HepG2 (cell line): ENCODE measurements around the gene ABCA13. TPM values are rescaled to one million over a fixed set of nuclear protein-coding genes. Genes with fewer than 3 reads are reported as not detected.

Source experiments
- ATAC-seq: fragments of 200-7000 bp; cut with Tn5 transposase; 3 replicates; pipeline ENCODE4 v1.9.1; 2020; ENCODE audit warnings: mild to moderate bottlenecking, moderate library complexity
- BruUV-seq: library from RNA; stranded (reverse); fragments of 400-500 nt; replicated peaks from 2 replicates; lab custom pipeline; 2021; lab: Mats Ljungman, UMichigan
- CTCF ChIA-PET: fragments of 300-600 bp; formaldehyde crosslinking; extraction: SDS; loops from one replicate; lab custom pipeline; 2021; ENCODE audit warnings: low total read pairs, inconsistent platforms, low intra/inter-chr PET ratio; lab: Yijun Ruan, JAX
- POLR2A ChIA-PET: fragments of 350-600 bp; sonication (Branson Sonifier 250); formaldehyde crosslinking; loops from one replicate; lab custom pipeline; 2020; ENCODE audit warnings: antibody characterized with exemption, inconsistent platforms; lab: Yijun Ruan, JAX
- DNase-seq: peaks from one replicate; pipeline ENCODE4 v3.0.0-alpha.2; 2015; ENCODE audit warnings: low spot score
- FAIRE-seq: peaks from 3 replicates; lab custom pipeline; 2011; peaks lifted over from hg19 to GRCh38; lab: Jason Lieb, UNC
- H2AFZ ChIP-seq: one replicate; pipeline ENCODE4 v1.6.1; 2011; ENCODE audit warnings: low read length, inconsistent platforms
- H3K27ac ChIP-seq: fragments of 300-600 bp; 3 replicates; pipeline ENCODE4 v1.8.0; 2011; ENCODE audit warnings: mixed run types, mild to moderate bottlenecking, mixed read lengths, low read length, inconsistent platforms; ENCODE audit not compliant: insufficient read depth; ENCODE audit errors: extremely low read length
- H3K27me3 ChIP-seq, 2 experiments: fragments of 200-600 bp in 1 of 2; 2 replicates in 1 of 2; 3 replicates in 1 of 2; pipeline versions ENCODE4 v1.6.0 to v1.8.0; 2011; ENCODE audit warnings: low read length in 2 of 2, mild to moderate bottlenecking in 2 of 2, moderate library complexity in 2 of 2, inconsistent platforms in 1 of 2; ENCODE audit not compliant: insufficient read depth in 2 of 2, control insufficient read depth in 1 of 2
- H3K36me3 ChIP-seq, 2 experiments: fragments of 200-600 bp in 1 of 2; replicated peaks in 1 of 2; 2 replicates in 1 of 2; 3 replicates in 1 of 2; pipeline versions ENCODE4 v1.5.1 to v1.8.0; 2011; ENCODE audit warnings: low read length in 2 of 2, inconsistent platforms in 1 of 2; ENCODE audit not compliant: insufficient read depth in 2 of 2, control insufficient read depth in 1 of 2
- H3K4me1 ChIP-seq: 2 replicates; pipeline ENCODE4 v1.5.1; 2012; ENCODE audit warnings: low read length, inconsistent platforms; ENCODE audit not compliant: insufficient read depth
- H3K4me2 ChIP-seq: 2 replicates; pipeline ENCODE4 v1.6.0; 2011; ENCODE audit warnings: low read depth, low read length, inconsistent platforms
- H3K4me3 ChIP-seq, 3 experiments: fragments of 200-600 bp in 1 of 3; sonication (generic), shearing (Covaris generic) in 1 of 3; replicated peaks in 1 of 3; 2 replicates each; pipeline ENCODE4 v1.5.1; 2011 to 2016; ENCODE audit warnings: low read length in 3 of 3, inconsistent platforms in 2 of 3, low read depth in 2 of 3, mild to moderate bottlenecking in 2 of 3, control low read depth in 1 of 3, mixed read lengths in 1 of 3; ENCODE audit not compliant: insufficient read depth in 1 of 3
- H3K79me2 ChIP-seq: one replicate; pipeline ENCODE4 v1.6.1; 2011; ENCODE audit warnings: low read length, inconsistent platforms; ENCODE audit not compliant: insufficient read depth
- H3K9ac ChIP-seq: 2 replicates; pipeline ENCODE4 v1.6.0; 2011; ENCODE audit warnings: mild to moderate bottlenecking, low read depth, low read length, inconsistent platforms; ENCODE audit not compliant: insufficient read depth
- H3K9me3 ChIP-seq: 2 replicates; pipeline ENCODE4 v1.5.1; 2012; ENCODE audit warnings: mild to moderate bottlenecking, low read length
- H4K20me1 ChIP-seq: 2 replicates; pipeline ENCODE4 v1.6.0; 2011; ENCODE audit warnings: inconsistent platforms, mild to moderate bottlenecking, low read length, moderate library complexity; ENCODE audit not compliant: insufficient read depth
- ATF2 ChIP-seq: sonication (generic); formaldehyde crosslinking; IDR thresholded peaks from 2 replicates; pipeline ENCODE4 v1.4.0; 2020; ENCODE audit warnings: missing genetic modification reagents
- NFE2L1 ChIP-seq: sonication (generic); formaldehyde crosslinking; IDR thresholded peaks from 2 replicates; pipeline ENCODE4 v1.4.0; 2020; ENCODE audit warnings: missing genetic modification reagents, mild to moderate bottlenecking, borderline replicate concordance
- RELA ChIP-seq: sonication (generic); formaldehyde crosslinking; IDR thresholded peaks from 2 replicates; pipeline ENCODE4 v1.4.0; 2020; ENCODE audit warnings: missing genetic modification reagents
- TBX2 ChIP-seq: sonication (generic); formaldehyde crosslinking; IDR thresholded peaks from 2 replicates; pipeline ENCODE4 v1.5.0; 2020; ENCODE audit warnings: missing genetic modification reagents, mild to moderate bottlenecking, borderline replicate concordance
- YEATS4 ChIP-seq: sonication (generic); formaldehyde crosslinking; IDR thresholded peaks from 2 replicates; pipeline ENCODE4 v1.4.0; 2020; ENCODE audit warnings: missing genetic modification reagents, borderline replicate concordance
- ZNF225 ChIP-seq: sonication (generic); formaldehyde crosslinking; IDR thresholded peaks from 2 replicates; pipeline ENCODE4 v1.4.0; 2020; ENCODE audit warnings: mild to moderate bottlenecking, missing genetic modification reagents
- ZNF256 ChIP-seq: sonication (generic); formaldehyde crosslinking; conservative IDR thresholded peaks from 2 replicates; pipeline ENCODE4 v1.4.0; 2020; ENCODE audit warnings: missing genetic modification reagents
- ZNF264 ChIP-seq: sonication (generic); formaldehyde crosslinking; IDR thresholded peaks from 2 replicates; pipeline ENCODE4 v1.4.0; 2020; ENCODE audit warnings: missing genetic modification reagents
- WGBS: methylation state at CpG from one replicate; pipeline ENCODE4 v1.1.6; 2017; ENCODE audit warnings: low lambda C conversion rate; 5-methylcytosine and 5-hydroxymethylcytosine counted together
- in situ Hi-C: cut with HindIII; loops from 2 replicates; pipeline ENCODE4 v1.10.0; 2017; ENCODE audit warnings: low pct_unique_long_range_greater_than_20kb; ENCODE audit not compliant: extremely low pct_ligation_motif_present
- intact Hi-C: fragments of 100-400 bp; cut with micrococcal nuclease; formaldehyde crosslinking; loops from one replicate; pipeline ENCODE4 v1.10.0; 2022; ENCODE audit not compliant: unreplicated experiment
- polyA plus RNA-seq, 8 experiments: library from polyadenylated mRNA; depleted of rRNA in 3 of 8; stranded (reverse) in 7 of 8; unstranded in 1 of 8; fragments of >200 nt; fragmentation: Illumina TruSeq in 4 of 8; extraction: Trizol in 4 of 8; gene quantifications; 2 replicates each; pipeline versions ENCODE4 v1.2.1 to v1.2.3, GENCODE V29; 2011 to 2016; ENCODE audit warnings: low read depth in 4 of 8, missing spikeins in 1 of 8, mixed read lengths in 1 of 8; ENCODE audit not compliant: insufficient read depth in 1 of 8
- total RNA-seq, 5 experiments: library from RNA; depleted of rRNA; stranded (reverse); fragments of >200 nt; fragmentation: Illumina TruSeq; extraction: Trizol; gene quantifications; 2 replicates each; pipeline ENCODE4 v1.2.3, GENCODE V29; 2016; ENCODE audit warnings: low read depth in 1 of 5
- TF ChIP-seq, protein P1 (sequence below): sonication (generic); formaldehyde crosslinking; IDR thresholded peaks from 2 replicates; pipeline ENCODE4 v1.4.0; 2020; ENCODE audit warnings: mild to moderate bottlenecking, missing genetic modification reagents

The ABCA13 gene
- total and polyA plus RNA-seq, 2 of the 13 experiments (the other 11 are each of a cell fraction or from before 2014, with no cell fraction given): 0.03 TPM; not detected in 1

DNA sequence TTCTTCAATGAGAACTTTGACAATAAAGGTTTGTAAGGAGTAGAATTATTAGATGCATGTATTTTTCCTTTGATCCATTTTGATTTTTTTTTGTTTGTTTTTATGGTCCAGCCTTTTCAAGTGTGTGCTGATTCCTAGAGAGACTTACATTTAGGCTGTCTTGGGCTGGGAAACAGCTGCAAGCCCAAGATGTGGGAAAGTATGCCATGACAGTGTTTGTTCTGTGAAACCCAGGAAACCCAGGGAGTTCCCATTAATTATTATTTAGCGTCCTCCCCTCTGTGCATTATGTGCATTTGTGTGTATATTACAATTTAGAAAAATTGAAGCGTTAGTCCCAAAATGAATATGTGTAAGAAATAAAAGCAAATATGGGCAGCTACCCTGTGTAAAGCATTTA is 216.7 kb downstream of the ABCA13 start:
- H3K79me2 ChIP-seq: no peaks in the 10 kb centered on the region
- H3K36me3 ChIP-seq: no peaks in the 10 kb centered on the region
- CTCF ChIA-PET: no interaction called here
- no peak for DNase-seq
- FAIRE-seq: no peak
- in situ Hi-C loops: no loop called here
- no peaks in the 10 kb centered on the region for H3K9me3 ChIP-seq
- BruUV-seq: no TSS peak
- no peak for ATAC-seq
- intact Hi-C loops: no loop called here
- H3K27me3 ChIP-seq: no peaks in the 10 kb centered on the region
- no peak for TF ChIP-seq ZNF264
- TF ChIP-seq NFE2L1 (CRISPR knock-in tag): no peak
- no peak for TF ChIP-seq YEATS4 (CRISPR knock-in tag)
- TF ChIP-seq RELA (CRISPR knock-in tag): no peak
- TF ChIP-seq ZNF256: no peak
- no peak for TF ChIP-seq ZNF225
- TF ChIP-seq, protein P1, sequence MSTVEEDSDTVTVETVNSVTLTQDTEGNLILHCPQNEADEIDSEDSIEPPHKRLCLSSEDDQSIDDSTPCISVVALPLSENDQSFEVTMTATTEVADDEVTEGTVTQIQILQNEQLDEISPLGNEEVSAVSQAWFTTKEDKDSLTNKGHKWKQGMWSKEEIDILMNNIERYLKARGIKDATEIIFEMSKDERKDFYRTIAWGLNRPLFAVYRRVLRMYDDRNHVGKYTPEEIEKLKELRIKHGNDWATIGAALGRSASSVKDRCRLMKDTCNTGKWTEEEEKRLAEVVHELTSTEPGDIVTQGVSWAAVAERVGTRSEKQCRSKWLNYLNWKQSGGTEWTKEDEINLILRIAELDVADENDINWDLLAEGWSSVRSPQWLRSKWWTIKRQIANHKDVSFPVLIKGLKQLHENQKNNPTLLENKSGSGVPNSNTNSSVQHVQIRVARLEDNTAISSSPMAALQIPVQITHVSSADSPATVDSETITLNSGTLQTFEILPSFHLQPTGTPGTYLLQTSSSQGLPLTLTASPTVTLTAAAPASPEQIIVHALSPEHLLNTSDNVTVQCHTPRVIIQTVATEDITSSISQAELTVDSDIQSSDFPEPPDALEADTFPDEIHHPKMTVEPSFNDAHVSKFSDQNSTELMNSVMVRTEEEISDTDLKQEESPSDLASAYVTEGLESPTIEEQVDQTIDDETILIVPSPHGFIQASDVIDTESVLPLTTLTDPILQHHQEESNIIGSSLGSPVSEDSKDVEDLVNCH (CRISPR knock-in tag): no peak
- TF ChIP-seq, all 625 proteins: peak for 0
- WGBS: 2% methylated on average over 2 of the region's 2 CpGs
- H3K4me2 ChIP-seq: no peak overlapping the region
- H3K4me1 ChIP-seq: no peaks in the 10 kb centered on the region
- no peaks in the 10 kb centered on the region for H4K20me1 ChIP-seq
- no peak overlapping the region for H3K9ac ChIP-seq
- no peak overlapping the region for H2AFZ ChIP-seq
- POLR2A ChIA-PET: no interaction called here
- no peak overlapping the region for H3K27ac ChIP-seq
- no peak overlapping the region for H3K4me3 ChIP-seq

GRCh38 chr7:48388911-48389310 is 217.7 kb downstream of the ABCA13 start:
- H4K20me1 ChIP-seq: no peaks in the 10 kb centered on the region
- FAIRE-seq: no peak
- ChIA-PET CTCF (no interaction called here), POLR2A (no interaction called here)
- no peak overlapping the region for H3K27ac ChIP-seq
- H3K4me3 ChIP-seq: no peak overlapping the region
- H3K36me3 ChIP-seq: no peaks in the 10 kb centered on the region
- H3K9me3 ChIP-seq: no peaks in the 10 kb centered on the region
- H3K79me2 ChIP-seq: no peaks in the 10 kb centered on the region
- ATAC-seq: no peak
- no peaks in the 10 kb centered on the region for H3K27me3 ChIP-seq
- in situ Hi-C loops (no loop called here), intact Hi-C loops (no loop called here)
- DNase-seq: no peak
- no peaks in the 10 kb centered on the region for H3K4me1 ChIP-seq
- BruUV-seq: no TSS peak
- H3K9ac ChIP-seq: no peak overlapping the region
- no peak overlapping the region for H3K4me2 ChIP-seq
- WGBS: 9% methylated on average over 4 of the region's 4 CpGs
- no peak overlapping the region for H2AFZ ChIP-seq
- TF ChIP-seq ATF2 (CRISPR knock-in tag): no peak
- TF ChIP-seq TBX2 (CRISPR knock-in tag): no peak
